Right renal cortex interstitium (tissue), 3 donors: Measurements from ENCODE around the gene LRRC36. TPM values are rescaled to one million over a fixed set of nuclear protein-coding genes. Genes with fewer than 3 reads are reported as not detected.

ENCODE experiments used
- DNase-seq, 3 donors: peaks; one replicate each; pipeline ENCODE4 v3.0.0-alpha.2; 2013; ENCODE audit warnings: low read depth in 3 of 3, low spot score in 2 of 3
- polyA plus RNA-seq, 3 donors: library from polyadenylated mRNA; unstranded; fragments of 120-200 nt; gene quantifications; one replicate each; pipeline ENCODE4 v1.2.1, GENCODE V29; 2013; ENCODE audit not compliant: insufficient read length in 3 of 3

The LRRC36 gene
- polyA plus RNA-seq, 3 donors: 3.2 to 4.6 (median 3.7) TPM

DNA sequence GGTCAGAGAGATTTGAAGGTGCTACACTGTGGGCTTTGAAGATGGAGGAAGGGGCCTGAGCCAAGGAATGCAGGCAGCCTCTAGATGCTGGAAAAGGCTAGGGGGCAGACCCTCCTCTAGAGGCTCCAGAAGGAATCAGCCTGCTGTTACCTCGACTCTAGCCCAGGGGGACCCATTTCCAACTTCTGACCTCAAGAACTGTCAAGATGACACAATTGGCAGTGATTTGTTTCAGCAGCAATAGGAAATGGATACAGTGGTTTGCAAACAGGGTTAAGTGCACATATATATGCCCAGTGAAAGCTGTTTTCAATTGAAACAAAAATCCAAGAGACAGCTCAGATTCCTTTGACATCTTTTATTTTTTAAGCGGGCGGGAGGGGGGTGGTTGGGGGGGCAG is 93.3 kb downstream of the LRRC36 start:
- DNase-seq: no peak

GRCh38 chr16:67421030-67421429 is 94.4 kb downstream of the LRRC36 start:
- DNase-seq: no peak

DNA sequence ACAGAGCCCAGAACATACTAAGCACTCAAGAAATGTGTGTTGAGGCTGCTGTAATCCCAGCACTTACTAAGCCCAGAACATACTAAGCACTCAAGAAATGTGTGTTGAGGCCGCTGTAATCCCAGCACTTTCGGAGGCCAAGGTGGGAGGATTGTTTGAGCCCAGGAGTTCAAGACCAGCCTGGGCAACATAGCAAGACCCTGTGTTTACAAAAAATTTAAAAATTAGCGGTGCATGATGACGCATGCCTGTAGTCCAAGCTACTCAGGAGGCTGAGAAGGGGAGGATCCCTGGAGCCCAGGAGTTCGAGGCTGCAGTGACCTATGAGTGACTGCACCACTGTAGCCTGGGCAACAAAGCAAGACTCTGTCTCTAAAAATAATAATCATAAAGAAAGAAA is 96.4 kb downstream of the LRRC36 start:
- no peak for DNase-seq

- no peak for DNase-seq
These were observed 97.1 kb downstream of the LRRC36 start for GRCh38 chr16:67423611-67424260.

GRCh38 chr16:67424261-67424615 is 97.6 kb downstream of the LRRC36 start:
- DNase-seq: no peak

GRCh38 chr16:67425061-67425460 is 98.4 kb downstream of the LRRC36 start:
- DNase-seq: no peak

GRCh38 chr16:67425580-67425979 is 99.0 kb downstream of the LRRC36 start:
- DNase-seq: no peak

- no peak for DNase-seq
These were observed 99.4 kb downstream of the LRRC36 start for GRCh38 chr16:67426022-67426421.

- no peak for DNase-seq
These were observed 100.3 kb downstream of the LRRC36 start for GRCh38 chr16:67426950-67427349.

GRCh38 chr16:67428146-67428731 is 101.6 kb downstream of the LRRC36 start:
- DNase-seq: peak in 1 of 3 donors; percentile 61

- no peak for DNase-seq
These were observed 102.6 kb downstream of the LRRC36 start for GRCh38 chr16:67429053-67429798.

DNA sequence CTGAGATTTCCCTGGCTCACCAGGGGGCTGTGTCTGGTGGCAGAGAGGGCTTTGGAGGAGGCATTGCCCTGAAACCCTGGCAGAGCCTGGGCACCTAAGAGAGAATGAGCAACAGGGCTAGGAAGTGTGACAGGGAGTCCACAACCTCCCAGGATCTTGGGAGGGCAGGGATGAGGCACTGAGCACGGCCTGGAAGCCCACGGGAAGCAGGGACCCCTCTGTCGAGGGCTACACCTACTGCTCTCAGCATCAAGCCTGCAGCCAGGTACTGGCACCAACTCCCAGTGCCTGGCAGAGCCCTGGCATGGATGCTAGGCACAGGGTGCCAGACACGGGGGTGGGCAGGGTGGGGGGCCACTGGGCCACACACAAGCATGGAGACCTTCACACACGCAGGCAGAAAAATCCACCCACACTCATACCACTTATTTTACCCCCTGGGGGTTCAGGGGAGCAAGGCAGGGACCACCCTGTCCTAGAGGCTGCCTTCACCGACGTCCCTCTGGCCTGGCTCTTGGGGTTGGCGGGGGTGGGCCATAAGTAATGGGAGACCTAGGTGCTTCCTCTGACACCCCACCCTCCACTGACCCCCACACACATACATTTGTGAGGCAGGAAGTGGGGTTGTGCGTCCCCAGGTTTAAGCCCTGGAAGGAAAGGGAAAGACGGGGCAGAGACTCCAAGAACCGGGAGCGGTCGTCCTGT is 103.3 kb downstream of the LRRC36 start:
- no peak for DNase-seq

DNA sequence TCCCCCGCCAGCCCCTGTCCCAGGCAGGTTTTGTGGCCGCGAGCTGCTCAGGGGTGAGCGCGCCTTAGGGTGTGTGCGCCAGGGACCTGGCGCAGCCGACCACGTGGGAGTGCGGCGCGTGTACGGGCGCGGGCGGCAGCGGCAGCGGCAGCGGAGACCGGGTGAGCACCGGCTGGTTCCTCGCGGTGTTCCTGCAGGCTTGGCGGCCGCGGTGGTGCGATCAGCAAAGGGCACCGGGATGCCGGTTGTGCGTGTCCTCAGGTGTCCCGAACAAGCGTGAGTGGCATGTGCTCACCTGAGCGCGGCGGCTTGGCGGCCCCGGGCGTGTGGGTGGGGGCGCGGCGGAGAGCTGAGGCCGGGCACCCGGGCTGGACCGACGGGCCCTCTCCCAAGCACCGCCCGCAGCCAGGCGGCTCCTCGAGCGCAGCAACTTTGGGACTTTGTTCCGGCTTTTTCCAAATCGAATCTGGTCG is 103.9 kb downstream of the LRRC36 start:
- DNase-seq: no peak

- DNase-seq: no peak
These were observed 104.6 kb downstream of the LRRC36 start, which contains the start of gene HSD11B2 for GRCh38 chr16:67430977-67431774. HSD11B2 (plus strand) TSS chr16:67431121; CDS start chr16:67431249, 128 bp downstream.

DNA sequence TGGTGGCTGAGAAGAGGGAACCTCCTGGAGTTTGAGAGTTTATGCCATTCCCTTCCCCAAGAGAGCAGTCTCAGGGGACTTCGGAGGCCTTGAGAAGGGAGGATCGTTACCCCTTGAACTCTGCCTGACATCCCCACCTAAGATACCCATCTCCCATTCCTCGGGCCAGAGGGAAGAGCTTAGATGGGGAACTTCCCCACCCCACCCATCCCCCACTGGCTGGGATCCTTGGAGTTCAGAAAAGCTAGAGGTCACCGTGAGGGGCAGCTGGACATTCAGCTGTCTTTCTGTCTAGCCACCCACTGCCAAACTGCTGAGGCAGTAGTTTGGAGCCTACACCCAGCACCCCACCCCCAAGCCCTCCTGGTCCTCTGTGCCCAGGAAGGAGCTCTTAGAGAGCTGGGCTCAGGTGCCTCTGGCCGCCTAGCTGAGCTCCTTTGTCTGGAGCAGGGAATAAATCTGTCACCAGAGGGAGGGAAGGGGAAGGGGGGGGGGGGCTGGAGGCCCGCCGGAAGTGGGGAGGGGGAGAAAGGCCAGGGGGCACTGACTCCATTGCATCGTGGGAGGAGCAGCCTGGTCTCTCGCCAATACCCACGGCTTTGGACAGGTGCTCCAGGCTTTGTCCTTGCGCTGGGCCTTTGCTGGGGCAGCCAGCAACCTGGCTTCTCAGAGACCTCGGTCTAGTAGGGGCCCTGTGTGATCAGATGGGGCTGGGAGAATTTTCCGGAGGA is 105.3 kb downstream of the LRRC36 start:
- peak in 1 of 3 donors; percentile 43 for DNase-seq

DNA sequence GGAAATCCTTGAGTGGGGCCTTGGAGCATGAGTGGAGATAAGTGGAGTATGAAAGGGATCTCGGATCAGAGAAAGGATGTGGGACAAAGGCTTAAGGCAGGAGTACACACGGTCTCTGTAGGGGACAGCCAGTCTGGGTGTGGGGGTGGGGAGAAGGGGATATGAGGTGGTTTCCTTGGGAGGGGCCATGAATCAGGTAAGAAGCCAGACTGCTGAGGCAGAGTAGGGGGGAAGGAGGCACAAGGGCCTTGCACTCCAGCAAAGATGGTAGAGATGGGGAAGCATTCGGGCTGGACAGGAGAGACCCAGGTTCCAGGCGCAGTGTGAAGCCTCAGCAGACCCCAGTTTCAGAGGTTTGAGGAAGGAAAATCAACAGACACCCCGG is 105.9 kb downstream of the LRRC36 start:
- DNase-seq: no peak

DNA sequence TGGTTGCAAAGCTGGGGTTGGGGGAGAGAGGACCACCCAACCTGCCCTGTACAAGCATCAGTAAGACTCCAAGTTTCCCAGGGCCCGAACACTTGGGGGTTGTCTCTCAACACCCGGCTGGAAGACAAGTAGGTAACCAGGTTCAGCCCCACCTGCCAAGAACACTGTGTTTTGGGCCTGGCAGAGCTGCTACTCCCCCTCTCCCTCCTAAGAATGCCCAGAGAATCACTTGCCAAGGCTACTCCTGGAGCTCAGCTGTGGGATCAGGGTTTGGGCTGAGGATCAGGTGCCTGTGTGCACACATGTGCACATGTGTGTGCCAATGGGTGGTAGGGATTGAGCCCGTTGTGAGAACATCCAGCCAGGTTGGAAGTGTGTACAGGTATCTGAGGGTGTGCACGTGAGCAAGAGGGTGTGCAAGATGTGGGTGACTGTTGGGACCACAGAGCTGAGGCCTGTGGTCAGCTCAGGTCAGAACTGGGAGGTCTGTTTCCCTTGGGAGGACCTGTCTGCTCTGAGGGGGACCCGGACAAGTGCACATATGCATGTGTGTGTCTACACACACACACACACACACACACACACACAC is 106.6 kb downstream of the LRRC36 start:
- DNase-seq: no peak
